Measurements from ENCODE around the gene HHLA2. TPM values are rescaled to one million over a fixed set of nuclear protein-coding genes. Genes with fewer than 3 reads are reported as not detected.

The HHLA2 gene
- polyA plus RNA-seq, 3 donors: 0.13 TPM; not detected in 2

DNA sequence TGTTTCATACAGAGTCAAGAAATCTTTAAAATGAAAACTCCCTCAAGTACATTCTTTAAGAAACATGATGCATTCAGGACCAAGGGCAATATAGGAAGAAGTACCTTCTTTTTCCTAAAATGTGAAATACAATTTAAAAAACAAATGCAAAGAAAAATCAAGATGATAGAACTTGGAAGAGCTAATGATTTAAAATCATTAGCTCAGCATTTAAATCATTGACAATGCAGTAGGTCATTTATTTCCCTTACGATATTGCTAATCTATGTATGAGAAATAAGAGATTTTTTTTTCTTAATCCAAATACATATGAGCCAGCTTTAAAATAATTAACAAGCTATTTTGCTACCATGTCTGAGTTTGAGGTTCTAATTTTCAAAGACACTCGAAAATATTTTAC lies 105.5 kb downstream of the HHLA2 start:
- Mint-ChIP-seq H3K4me3 (no peak overlapping the region), H3K36me3 (no peaks in the 10 kb centered on the region), H3K9me3 (peaks cover 0 to 6% (median 0%) of the 10 kb centered on the region in 7 donors), H3K4me1 (peaks cover 15% of the 10 kb centered on the region), H3K27me3 (ENCODE audit: low read depth in 3 of 3) (no peaks in the 10 kb centered on the region), H3K27ac (no peak overlapping the region)
- Histone ChIP-seq H3K4me1 (ENCODE audit: control insufficient read depth in 1 of 2, insufficient read depth in 2 of 2, low read length in 2 of 2) (peaks cover 13 to 14% of the 10 kb centered on the region in 2 donors), H3K27me3 (ENCODE audit: control insufficient read depth in 2 of 2, insufficient read depth in 2 of 2, low read length in 2 of 2) (no peaks in the 10 kb centered on the region), H3K4me3 (replicated peaks in 1 of 3; ENCODE audit: low read depth in 2 of 3, low read length in 3 of 3) (no peak overlapping the region), H3K27ac (ENCODE audit: low read depth in 1 of 2, low read length in 2 of 2) (no peak overlapping the region), H3K9ac (ENCODE audit: insufficient read depth, low read length, poor library complexity, severe bottlenecking) (no peak overlapping the region), H3K79me2 (ENCODE audit: insufficient read depth, low read length) (no peaks in the 10 kb centered on the region), H3K4me2 (replicated peaks; ENCODE audit: extremely low read depth, low read length, poor library complexity, severe bottlenecking) (no peak overlapping the region), H2AFZ (ENCODE audit: insufficient read depth, low read depth, low read length, poor library complexity, severe bottlenecking) (no peak overlapping the region), H4K20me1 (ENCODE audit: insufficient read depth, low read length) (no peaks in the 10 kb centered on the region), H3K9me3 (replicated peaks in 1 of 2; ENCODE audit: control insufficient read depth in 1 of 2, insufficient read depth in 1 of 2, low read length in 2 of 2) (no peaks in the 10 kb centered on the region), H3K36me3 (replicated peaks in 1 of 2; ENCODE audit: control insufficient read depth in 1 of 2, insufficient read depth in 2 of 2, low read length in 2 of 2) (no peaks in the 10 kb centered on the region)
- WGBS (ENCODE audit: insufficient coverage): 100% methylated on average over 1 of the region's 2 CpGs
- TF ChIP-seq, protein P1, sequence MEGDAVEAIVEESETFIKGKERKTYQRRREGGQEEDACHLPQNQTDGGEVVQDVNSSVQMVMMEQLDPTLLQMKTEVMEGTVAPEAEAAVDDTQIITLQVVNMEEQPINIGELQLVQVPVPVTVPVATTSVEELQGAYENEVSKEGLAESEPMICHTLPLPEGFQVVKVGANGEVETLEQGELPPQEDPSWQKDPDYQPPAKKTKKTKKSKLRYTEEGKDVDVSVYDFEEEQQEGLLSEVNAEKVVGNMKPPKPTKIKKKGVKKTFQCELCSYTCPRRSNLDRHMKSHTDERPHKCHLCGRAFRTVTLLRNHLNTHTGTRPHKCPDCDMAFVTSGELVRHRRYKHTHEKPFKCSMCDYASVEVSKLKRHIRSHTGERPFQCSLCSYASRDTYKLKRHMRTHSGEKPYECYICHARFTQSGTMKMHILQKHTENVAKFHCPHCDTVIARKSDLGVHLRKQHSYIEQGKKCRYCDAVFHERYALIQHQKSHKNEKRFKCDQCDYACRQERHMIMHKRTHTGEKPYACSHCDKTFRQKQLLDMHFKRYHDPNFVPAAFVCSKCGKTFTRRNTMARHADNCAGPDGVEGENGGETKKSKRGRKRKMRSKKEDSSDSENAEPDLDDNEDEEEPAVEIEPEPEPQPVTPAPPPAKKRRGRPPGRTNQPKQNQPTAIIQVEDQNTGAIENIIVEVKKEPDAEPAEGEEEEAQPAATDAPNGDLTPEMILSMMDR (IDR thresholded peaks at IDR 0.05): no peak
- DNase-seq: no peak
- intact Hi-C loops (cut with micrococcal nuclease): no loop called here

GRCh38 chr3:108403198-108403597 lies 106.8 kb downstream of the HHLA2 start:
- H4K20me1 ChIP-seq (ENCODE audit: insufficient read depth, low read length): no peaks in the 10 kb centered on the region
- H3K9ac ChIP-seq (ENCODE audit: insufficient read depth, low read length, poor library complexity, severe bottlenecking): no peak overlapping the region
- H3K4me2 ChIP-seq (replicated peaks; ENCODE audit: extremely low read depth, low read length, poor library complexity, severe bottlenecking): no peak overlapping the region
- H3K79me2 ChIP-seq (ENCODE audit: insufficient read depth, low read length): no peaks in the 10 kb centered on the region
- intact Hi-C loops (cut with micrococcal nuclease): no loop called here
- Mint-ChIP-seq H3K4me3 (no peak overlapping the region), H3K27me3 (ENCODE audit: low read depth in 3 of 3) (no peaks in the 10 kb centered on the region), H3K4me1 (peaks cover 29% of the 10 kb centered on the region), H3K36me3 (no peaks in the 10 kb centered on the region), H3K27ac (no peak overlapping the region), H3K9me3 (peaks cover 0 to 6% (median 0%) of the 10 kb centered on the region in 7 donors)
- H3K4me3 ChIP-seq (replicated peaks in 1 of 3; ENCODE audit: low read depth in 2 of 3, low read length in 3 of 3): no peak overlapping the region
- TF ChIP-seq, protein P1 (IDR thresholded peaks at IDR 0.05): no peak
- no peaks in the 10 kb centered on the region for H3K36me3 ChIP-seq (replicated peaks in 1 of 2; ENCODE audit: control insufficient read depth in 1 of 2, insufficient read depth in 2 of 2, low read length in 2 of 2)
- DNase-seq: no peak
- no peaks in the 10 kb centered on the region for H3K9me3 ChIP-seq (replicated peaks in 1 of 2; ENCODE audit: control insufficient read depth in 1 of 2, insufficient read depth in 1 of 2, low read length in 2 of 2)
- no peak overlapping the region for H2AFZ ChIP-seq (ENCODE audit: insufficient read depth, low read depth, low read length, poor library complexity, severe bottlenecking)
- H3K27me3 ChIP-seq (ENCODE audit: control insufficient read depth in 2 of 2, insufficient read depth in 2 of 2, low read length in 2 of 2): no peaks in the 10 kb centered on the region
- H3K4me1 ChIP-seq (ENCODE audit: control insufficient read depth in 1 of 2, insufficient read depth in 2 of 2, low read length in 2 of 2): peaks cover 24 to 25% of the 10 kb centered on the region in 2 donors
- H3K27ac ChIP-seq (ENCODE audit: low read depth in 1 of 2, low read length in 2 of 2): no peak overlapping the region
- WGBS (ENCODE audit: insufficient coverage): no CpG with 5 or more reads among the region's 1 CpG
